AG09319 (cell line): Measurements from ENCODE around the gene PCBP3.

ENCODE experiments used
- DNase-seq: peaks from one replicate; pipeline ENCODE4 v3.0.0-alpha.2; 2010; ENCODE audit warnings: low read depth; ENCODE audit errors: extremely low read depth
- TF ChIP-seq, protein P1 (sequence below): IDR thresholded peaks from 2 replicates; pipeline ENCODE4 v1.5.1; 2011; ENCODE audit warnings: low read depth, mild to moderate bottlenecking, inconsistent platforms, low read length, moderate library complexity

Gene PCBP3

GRCh38 chr21:45797338-45797737 is 153.8 kb downstream of the PCBP3 start:
- TF ChIP-seq, protein P1, sequence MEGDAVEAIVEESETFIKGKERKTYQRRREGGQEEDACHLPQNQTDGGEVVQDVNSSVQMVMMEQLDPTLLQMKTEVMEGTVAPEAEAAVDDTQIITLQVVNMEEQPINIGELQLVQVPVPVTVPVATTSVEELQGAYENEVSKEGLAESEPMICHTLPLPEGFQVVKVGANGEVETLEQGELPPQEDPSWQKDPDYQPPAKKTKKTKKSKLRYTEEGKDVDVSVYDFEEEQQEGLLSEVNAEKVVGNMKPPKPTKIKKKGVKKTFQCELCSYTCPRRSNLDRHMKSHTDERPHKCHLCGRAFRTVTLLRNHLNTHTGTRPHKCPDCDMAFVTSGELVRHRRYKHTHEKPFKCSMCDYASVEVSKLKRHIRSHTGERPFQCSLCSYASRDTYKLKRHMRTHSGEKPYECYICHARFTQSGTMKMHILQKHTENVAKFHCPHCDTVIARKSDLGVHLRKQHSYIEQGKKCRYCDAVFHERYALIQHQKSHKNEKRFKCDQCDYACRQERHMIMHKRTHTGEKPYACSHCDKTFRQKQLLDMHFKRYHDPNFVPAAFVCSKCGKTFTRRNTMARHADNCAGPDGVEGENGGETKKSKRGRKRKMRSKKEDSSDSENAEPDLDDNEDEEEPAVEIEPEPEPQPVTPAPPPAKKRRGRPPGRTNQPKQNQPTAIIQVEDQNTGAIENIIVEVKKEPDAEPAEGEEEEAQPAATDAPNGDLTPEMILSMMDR: no peak

DNA sequence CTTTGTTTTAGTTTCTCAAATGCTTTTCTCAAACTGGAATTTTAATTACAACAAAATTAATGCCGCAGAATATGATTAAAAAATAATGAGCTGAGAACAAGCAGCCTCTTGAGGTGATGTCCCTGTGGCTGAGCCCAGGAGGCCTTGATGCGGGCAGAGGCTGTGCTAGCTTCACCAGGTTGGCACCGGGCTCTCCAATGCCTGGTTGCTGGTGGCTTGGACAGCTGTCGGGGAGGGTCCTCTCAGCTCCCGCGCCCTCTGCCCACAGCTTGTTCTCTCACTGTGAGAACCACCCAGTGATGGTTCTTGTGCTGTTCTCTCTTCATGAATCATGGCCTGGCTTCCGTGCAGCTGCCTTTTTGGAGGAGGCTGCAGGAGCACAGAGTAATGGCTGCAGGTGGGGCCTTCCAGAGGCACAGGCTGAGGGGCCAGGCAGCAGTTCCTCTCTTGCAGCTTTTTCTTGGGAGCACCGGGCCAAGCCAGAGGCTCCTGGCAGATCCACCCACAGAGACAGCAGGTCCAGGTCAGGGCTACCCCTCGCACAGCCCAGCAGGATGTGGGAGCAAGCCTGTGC is 156.3 kb downstream of the PCBP3 start:
- TF ChIP-seq, protein P1: no peak

More at GRCh38 chr21:45797338-45797737, 153.8 kb downstream of the PCBP3 start:
- DNase-seq: no peak

GRCh38 chr21:45800339-45801080 is 157.0 kb downstream of the PCBP3 start:
- no peak for DNase-seq
- TF ChIP-seq, protein P1: no peak

More for the DNA sequence above, 156.3 kb downstream of the PCBP3 start:
- no peak for DNase-seq

GRCh38 chr21:45801129-45801964 is 157.8 kb downstream of the PCBP3 start:
- no peak for DNase-seq
- TF ChIP-seq, protein P1: no peak

DNA sequence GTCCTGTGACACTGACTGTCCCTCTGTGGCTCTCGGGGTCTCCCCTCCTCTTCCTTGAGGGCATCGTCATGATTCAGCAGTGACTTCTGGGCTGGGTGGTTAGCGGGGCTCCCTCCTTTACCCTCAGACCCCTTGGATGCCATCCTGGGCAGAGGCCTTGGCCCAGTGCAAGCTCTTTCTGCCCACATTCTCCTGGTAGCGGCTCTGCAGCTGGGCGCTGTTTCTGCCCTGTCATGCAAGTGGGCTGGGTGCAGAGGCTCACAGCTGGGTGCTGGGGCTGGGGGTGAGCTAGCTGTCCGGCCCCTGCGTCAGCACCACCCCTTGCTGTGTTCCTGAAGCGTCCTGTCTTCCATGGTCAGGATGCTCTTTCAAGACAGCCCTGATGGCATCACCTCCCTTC is 158.5 kb downstream of the PCBP3 start:
- TF ChIP-seq, protein P1: no peak
- no peak for DNase-seq

GRCh38 chr21:45802425-45802824 is 158.9 kb downstream of the PCBP3 start:
- no peak for DNase-seq
- TF ChIP-seq, protein P1: no peak
